DLD1 (cell line): ENCODE results near the gene NTN1.

ENCODE experiments used
- in situ Hi-C: cut with HindIII; loops from 2 replicates; pipeline ENCODE4 v1.10.0; 2017; ENCODE audit warnings: low sequenced_read_pairs

The NTN1 gene

GRCh38 chr17:9004961-9005285 is 16.4 kb upstream of the NTN1 start:
- in situ Hi-C loops = no loop called here

GRCh38 chr17:9006175-9006767 is 15.0 kb upstream of the NTN1 start:
- in situ Hi-C loops = no loop called here

- in situ Hi-C loops = no loop called here
Observed at GRCh38 chr17:9007052-9007714, 14.1 kb upstream of the NTN1 start.

GRCh38 chr17:9009096-9009495 is 12.2 kb upstream of the NTN1 start:
- in situ Hi-C loops = no loop called here

- in situ Hi-C loops = loop anchor here (10.0 kb wide), 1 partner anchor 55 kb away; no protein-coding TSS in a partner anchor
Observed at GRCh38 chr17:9009737-9010136, 11.6 kb upstream of the NTN1 start.

- in situ Hi-C loops = loop anchor here (10.0 kb wide), 1 partner anchor 56 kb away; no protein-coding TSS in a partner anchor
Observed at GRCh38 chr17:9011001-9011400, 10.3 kb upstream of the NTN1 start.

GRCh38 chr17:9016941-9017552 is 4.3 kb upstream of the NTN1 start:
- in situ Hi-C loops = loop anchor here (10.0 kb wide), 1 partner anchor 62 kb away; no protein-coding TSS in a partner anchor

- in situ Hi-C loops = loop anchor here (10.0 kb wide), 1 partner anchor 64 kb away; no protein-coding TSS in a partner anchor
Observed at GRCh38 chr17:9018726-9019125, 2.6 kb upstream of the NTN1 start.

- in situ Hi-C loops = no loop called here
Observed at GRCh38 chr17:9020096-9020823, 1.1 kb upstream of the NTN1 start.

- in situ Hi-C loops = no loop called here
Observed at GRCh38 chr17:9020824-9021157, 519 bp upstream of the NTN1 start.

GRCh38 chr17:9021992-9022572 is 772 bp downstream of the NTN1 start:
- in situ Hi-C loops = no loop called here

GRCh38 chr17:9022573-9023391 is 1.5 kb downstream of the NTN1 start:
- in situ Hi-C loops = no loop called here

GRCh38 chr17:9023392-9024218 is 2.3 kb downstream of the NTN1 start:
- in situ Hi-C loops = no loop called here

- in situ Hi-C loops = no loop called here
Observed at GRCh38 chr17:9024497-9024896, 3.2 kb downstream of the NTN1 start.

- in situ Hi-C loops = no loop called here
Observed at GRCh38 chr17:9026741-9027140, 5.4 kb downstream of the NTN1 start.

GRCh38 chr17:9028202-9028987 is 7.1 kb downstream of the NTN1 start:
- in situ Hi-C loops = no loop called here

GRCh38 chr17:9028988-9029570 is 7.8 kb downstream of the NTN1 start:
- in situ Hi-C loops = no loop called here

- in situ Hi-C loops = no loop called here
Observed at GRCh38 chr17:9032151-9032550, 10.8 kb downstream of the NTN1 start.

- in situ Hi-C loops = no loop called here
Observed at GRCh38 chr17:9032583-9032982, 11.3 kb downstream of the NTN1 start.
